Endothelial cell of umbilical vein (primary cell): ENCODE measurements around the gene MKLN1.

Experiments used
- EZH2 ChIP-seq: IDR thresholded peaks from 2 replicates; pipeline ENCODE4 v1.6.1; 2012; ENCODE audit warnings: borderline replicate concordance, low read depth, mild to moderate bottlenecking, moderate library complexity, low read length, inconsistent platforms; ENCODE audit not compliant: severe bottlenecking
- FOS ChIP-seq: IDR thresholded peaks from 2 replicates; pipeline ENCODE4 v1.6.1; 2011; ENCODE audit warnings: mild to moderate bottlenecking, low read length, moderate library complexity, borderline replicate concordance; ENCODE audit not compliant: insufficient read depth
- JUN ChIP-seq: IDR thresholded peaks from 2 replicates; pipeline ENCODE4 v1.6.1; 2011; ENCODE audit warnings: borderline replicate concordance, low read depth; ENCODE audit not compliant: insufficient read length, insufficient read depth
- POLR2A ChIP-seq: IDR thresholded peaks from 2 replicates; pipeline ENCODE4 v1.6.1; 2012; ENCODE audit warnings: low read depth, mild to moderate bottlenecking, control low read depth, low read length
- POLR2AphosphoS5 ChIP-seq: IDR thresholded peaks from 2 replicates; pipeline ENCODE4 v1.6.1; 2012; ENCODE audit warnings: low read depth, mild to moderate bottlenecking, control low read depth, low read length, moderate library complexity; ENCODE audit not compliant: insufficient read depth
- TF ChIP-seq, protein P1 (sequence below), 2 donors: IDR thresholded peaks; 1 replicate in 1 of 2; 2 replicates in 1 of 2; pipeline ENCODE4 v1.5.1; 2011; ENCODE audit warnings: low read length in 2 of 2, mild to moderate bottlenecking in 2 of 2, moderate library complexity in 2 of 2, control low read depth in 1 of 2, inconsistent platforms in 1 of 2, low read depth in 1 of 2; ENCODE audit not compliant: insufficient read depth in 1 of 2; ENCODE audit errors: extremely low read depth in 1 of 2

DNA sequence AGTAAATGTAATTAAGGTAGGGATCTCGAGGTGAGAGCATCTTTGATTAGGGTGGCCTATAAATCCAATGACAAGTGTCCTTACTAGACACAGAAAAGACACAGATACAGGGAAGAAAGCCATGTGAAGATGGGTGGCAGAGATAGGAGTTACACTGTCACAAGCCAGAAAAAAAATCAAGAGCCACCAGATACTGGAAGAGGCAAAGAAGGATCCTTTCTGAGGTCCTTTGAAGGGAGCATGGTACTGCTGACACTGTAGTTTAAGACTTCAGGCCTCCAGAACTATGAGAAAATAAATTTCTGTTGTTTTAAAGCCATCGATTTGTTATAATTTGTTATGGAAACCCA lies 56.6 kb downstream of the MKLN1 start:
- TF ChIP-seq, protein P1, sequence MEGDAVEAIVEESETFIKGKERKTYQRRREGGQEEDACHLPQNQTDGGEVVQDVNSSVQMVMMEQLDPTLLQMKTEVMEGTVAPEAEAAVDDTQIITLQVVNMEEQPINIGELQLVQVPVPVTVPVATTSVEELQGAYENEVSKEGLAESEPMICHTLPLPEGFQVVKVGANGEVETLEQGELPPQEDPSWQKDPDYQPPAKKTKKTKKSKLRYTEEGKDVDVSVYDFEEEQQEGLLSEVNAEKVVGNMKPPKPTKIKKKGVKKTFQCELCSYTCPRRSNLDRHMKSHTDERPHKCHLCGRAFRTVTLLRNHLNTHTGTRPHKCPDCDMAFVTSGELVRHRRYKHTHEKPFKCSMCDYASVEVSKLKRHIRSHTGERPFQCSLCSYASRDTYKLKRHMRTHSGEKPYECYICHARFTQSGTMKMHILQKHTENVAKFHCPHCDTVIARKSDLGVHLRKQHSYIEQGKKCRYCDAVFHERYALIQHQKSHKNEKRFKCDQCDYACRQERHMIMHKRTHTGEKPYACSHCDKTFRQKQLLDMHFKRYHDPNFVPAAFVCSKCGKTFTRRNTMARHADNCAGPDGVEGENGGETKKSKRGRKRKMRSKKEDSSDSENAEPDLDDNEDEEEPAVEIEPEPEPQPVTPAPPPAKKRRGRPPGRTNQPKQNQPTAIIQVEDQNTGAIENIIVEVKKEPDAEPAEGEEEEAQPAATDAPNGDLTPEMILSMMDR (IDR thresholded peaks at IDR 0.05; ENCODE audit: extremely low read depth in 1 of 2, insufficient read depth in 1 of 2, low read depth in 1 of 2, low read length in 2 of 2), result no peak
- TF ChIP-seq POLR2AphosphoS5, result no peak
- TF ChIP-seq FOS, result no peak
- no peak for TF ChIP-seq JUN
- TF ChIP-seq EZH2, result no peak
- no peak for TF ChIP-seq POLR2A
